Left ventricle myocardium inferior (tissue), 1 donor: ENCODE measurements around the gene CRELD2. TPM values are rescaled to one million over a fixed set of nuclear protein-coding genes. Genes with fewer than 3 reads are reported as not detected.

Source experiments
- DNase-seq: peaks from one replicate; pipeline ENCODE4 v3.0.0-alpha.2; 2020
- H3K27ac ChIP-seq: fragments of 200-600 bp; replicated peaks from 2 replicates; pipeline ENCODE4 v1.8.0; 2021
- H3K27me3 ChIP-seq: fragments of 200-600 bp; 2 replicates; pipeline ENCODE4 v1.8.0; 2021; ENCODE audit warnings: low read depth
- H3K36me3 ChIP-seq: fragments of 200-600 bp; 2 replicates; pipeline ENCODE4 v1.8.0; 2021
- H3K4me1 ChIP-seq: fragments of 200-600 bp; 2 replicates; pipeline ENCODE4 v1.8.0; 2021
- H3K4me3 ChIP-seq: fragments of 200-600 bp; 2 replicates; pipeline ENCODE4 v1.8.0; 2021; ENCODE audit warnings: mild to moderate bottlenecking, moderate library complexity
- H3K9me3 ChIP-seq: fragments of 200-600 bp; replicated peaks from 2 replicates; pipeline ENCODE4 v1.8.0; 2021
- CTCF ChIP-seq: fragments of 200-600 bp; IDR thresholded peaks from 2 replicates; pipeline ENCODE4 v1.8.0; 2021; ENCODE audit warnings: antibody characterized with exemption, mild to moderate bottlenecking, borderline replicate concordance
- intact Hi-C: fragments of 100-400 bp; cut with micrococcal nuclease; formaldehyde crosslinking; loops from one replicate; pipeline ENCODE4 v1.11.0; 2022
- total RNA-seq: library from RNA; stranded (reverse); fragmentation: NEBNext Ultra II Directional; extraction: Animal tissue kit (Norgen Biotek cat#: 25700); gene quantifications from one replicate; pipeline ENCODE4 v1.2.1, GENCODE V29; 2021
- donor health status: DM: no; HTN: yes; CAD: no; lungs with severe emphysema.

The CRELD2 gene
- total RNA-seq, 1 donor from 2014 or later, result 25.5 TPM

GRCh38 chr22:49962751-49963646, 44.6 kb downstream of the CRELD2 start:
- H3K4me3 ChIP-seq, result peak overlapping the region; percentile 96
- no peaks in the 10 kb centered on the region for H3K9me3 ChIP-seq
- H3K27me3 ChIP-seq, result no peaks in the 10 kb centered on the region
- TF ChIP-seq CTCF, result no peak
- peaks cover 86% of the 10 kb centered on the region for H3K4me1 ChIP-seq
- H3K36me3 ChIP-seq, result peaks cover 31% of the 10 kb centered on the region
- intact Hi-C loops, result no loop called here
- H3K27ac ChIP-seq, result peak overlapping the region; percentile 99
- peak; percentile 35 for DNase-seq

- peaks cover 31% of the 10 kb centered on the region for H3K36me3 ChIP-seq
- H3K4me3 ChIP-seq, result peak overlapping the region; percentile 96
- peaks cover 92% of the 10 kb centered on the region for H3K4me1 ChIP-seq
- H3K9me3 ChIP-seq, result no peaks in the 10 kb centered on the region
- peak; percentile 15 for DNase-seq
- peak overlapping the region; percentile 99 for H3K27ac ChIP-seq
- TF ChIP-seq CTCF, result no peak
- intact Hi-C loops, result no loop called here
- no peaks in the 10 kb centered on the region for H3K27me3 ChIP-seq
Observed at GRCh38 chr22:49963647-49964026, 45.2 kb downstream of the CRELD2 start.

GRCh38 chr22:49964136-49965090, 46.0 kb downstream of the CRELD2 start:
- peak overlapping the region; percentile 99 for H3K27ac ChIP-seq
- DNase-seq, result peak; percentile 21
- no peaks in the 10 kb centered on the region for H3K27me3 ChIP-seq
- peak overlapping the region; percentile 96 for H3K4me3 ChIP-seq
- intact Hi-C loops, result no loop called here
- peaks cover 92% of the 10 kb centered on the region for H3K4me1 ChIP-seq
- no peaks in the 10 kb centered on the region for H3K9me3 ChIP-seq
- TF ChIP-seq CTCF, result no peak
- H3K36me3 ChIP-seq, result peaks cover 31% of the 10 kb centered on the region

- peak; percentile 17 for DNase-seq
- Histone ChIP-seq H3K4me1 (peaks cover 95% of the 10 kb centered on the region), H3K27ac (peak overlapping the region; percentile 99), H3K4me3 (no peak overlapping the region), H3K36me3 (peaks cover 31% of the 10 kb centered on the region), H3K9me3 (no peaks in the 10 kb centered on the region), H3K27me3 (no peaks in the 10 kb centered on the region)
- no peak for TF ChIP-seq CTCF
- intact Hi-C loops, result no loop called here
Observed at GRCh38 chr22:49965091-49966040, 46.9 kb downstream of the CRELD2 start.
